CD4-positive, alpha-beta T cell (primary cell): ENCODE results near the gene WDR27. TPM values are rescaled to one million over a fixed set of nuclear protein-coding genes. Genes with fewer than 3 reads are reported as not detected.

Source experiments
- ATAC-seq: fragments of 200-7000 bp; cut with Tn5 transposase; one replicate; pipeline ENCODE4 v1.10.0; 2022; ENCODE audit warnings: mild to moderate bottlenecking; ENCODE audit not compliant: poor library complexity
- CTCF ChIA-PET: fragments of 350-600 bp; sonication (Branson Sonifier 250); formaldehyde crosslinking; loops from one replicate; lab custom pipeline; 2021; ENCODE audit warnings: antibody characterized with exemption, inconsistent platforms; lab: Charles Lee
- POLR2A ChIA-PET: fragments of 350-600 bp; sonication (Branson Sonifier 250); formaldehyde crosslinking; loops from one replicate; lab custom pipeline; 2021; ENCODE audit warnings: antibody characterized with exemption, inconsistent platforms; lab: Charles Lee
- DNase-seq, 14 experiments: peaks; one replicate each; pipeline ENCODE4 v3.0.0-alpha.2; 2013 to 2020; ENCODE audit warnings: mixed read lengths in 2 of 14
- H3K27ac ChIP-seq, 2 donors: one replicate each; pipeline versions ENCODE4 v1.5.1 to v1.7.0; 2013; ENCODE audit warnings: low read length in 2 of 2, low read depth in 1 of 2, mild to moderate bottlenecking in 1 of 2
- H3K27me3 ChIP-seq, 2 experiments: 1 replicate in 1 of 2; 2 replicates in 1 of 2; pipeline versions ENCODE4 v1.6.1 to v1.7.0; 2013; ENCODE audit warnings: low read length in 2 of 2, control low read depth in 1 of 2, mild to moderate bottlenecking in 1 of 2, moderate library complexity in 1 of 2; ENCODE audit not compliant: insufficient read depth in 2 of 2, control insufficient read depth in 1 of 2
- H3K36me3 ChIP-seq: one replicate; pipeline ENCODE4 v1.6.1; 2013; ENCODE audit warnings: low read length, control low read depth; ENCODE audit not compliant: insufficient read depth
- H3K4me1 ChIP-seq: one replicate; pipeline ENCODE4 v1.6.1; 2013; ENCODE audit warnings: low read length, control low read depth; ENCODE audit not compliant: insufficient read depth
- H3K4me3 ChIP-seq: one replicate; pipeline ENCODE4 v1.5.1; 2013; ENCODE audit warnings: mild to moderate bottlenecking, low read length, moderate library complexity
- H3K9me3 ChIP-seq, 2 experiments: 1 replicate in 1 of 2; 2 replicates in 1 of 2; pipeline versions ENCODE4 v1.6.1 to v1.7.0; 2013; ENCODE audit warnings: low read length in 2 of 2, mild to moderate bottlenecking in 2 of 2, control low read depth in 1 of 2, moderate library complexity in 1 of 2; ENCODE audit not compliant: control insufficient read depth in 1 of 2, insufficient read depth in 1 of 2
- H3K27ac Mint-ChIP-seq: one replicate; pipeline ENCODE4 v1.8.0; 2020; ENCODE audit warnings: mixed read lengths
- H3K27me3 Mint-ChIP-seq: one replicate; pipeline ENCODE4 v1.8.0; 2021; ENCODE audit warnings: mixed read lengths
- H3K36me3 Mint-ChIP-seq: one replicate; pipeline ENCODE4 v1.8.0; 2021; ENCODE audit warnings: low read depth, mixed read lengths
- H3K4me1 Mint-ChIP-seq: one replicate; pipeline ENCODE4 v1.8.0; 2021; ENCODE audit warnings: low read depth, mixed read lengths
- H3K4me3 Mint-ChIP-seq: one replicate; pipeline ENCODE4 v1.8.0; 2020; ENCODE audit warnings: mild to moderate bottlenecking, mixed read lengths
- H3K9me3 Mint-ChIP-seq: one replicate; pipeline ENCODE4 v1.8.0; 2020; ENCODE audit warnings: mixed read lengths
- CTCF ChIP-seq: fragments of 200-600 bp; IDR thresholded peaks from one replicate; pipeline ENCODE4 v1.8.0; 2022; ENCODE audit warnings: antibody characterized with exemption, mild to moderate bottlenecking
- intact Hi-C, 2 experiments: fragments of 100-400 bp; cut with DNase I in 1 of 2; cut with micrococcal nuclease in 1 of 2; formaldehyde crosslinking; loops; one replicate each; pipeline versions ENCODE4 v1.15.1 to v1.9.0; 2023 to 2025; cut with DNase I, micrococcal nuclease
- total RNA-seq, 174 experiments: library from RNA in 2 of 174; stranded (reverse) in 2 of 174; gene quantifications; one replicate each; pipeline ENCODE4 v1.2.3 and lab custom pipeline; 2021 to 2026

Gene WDR27
- total RNA-seq, 2 experiments from 2014 or later = 22.0 to 23.5 TPM

DNA sequence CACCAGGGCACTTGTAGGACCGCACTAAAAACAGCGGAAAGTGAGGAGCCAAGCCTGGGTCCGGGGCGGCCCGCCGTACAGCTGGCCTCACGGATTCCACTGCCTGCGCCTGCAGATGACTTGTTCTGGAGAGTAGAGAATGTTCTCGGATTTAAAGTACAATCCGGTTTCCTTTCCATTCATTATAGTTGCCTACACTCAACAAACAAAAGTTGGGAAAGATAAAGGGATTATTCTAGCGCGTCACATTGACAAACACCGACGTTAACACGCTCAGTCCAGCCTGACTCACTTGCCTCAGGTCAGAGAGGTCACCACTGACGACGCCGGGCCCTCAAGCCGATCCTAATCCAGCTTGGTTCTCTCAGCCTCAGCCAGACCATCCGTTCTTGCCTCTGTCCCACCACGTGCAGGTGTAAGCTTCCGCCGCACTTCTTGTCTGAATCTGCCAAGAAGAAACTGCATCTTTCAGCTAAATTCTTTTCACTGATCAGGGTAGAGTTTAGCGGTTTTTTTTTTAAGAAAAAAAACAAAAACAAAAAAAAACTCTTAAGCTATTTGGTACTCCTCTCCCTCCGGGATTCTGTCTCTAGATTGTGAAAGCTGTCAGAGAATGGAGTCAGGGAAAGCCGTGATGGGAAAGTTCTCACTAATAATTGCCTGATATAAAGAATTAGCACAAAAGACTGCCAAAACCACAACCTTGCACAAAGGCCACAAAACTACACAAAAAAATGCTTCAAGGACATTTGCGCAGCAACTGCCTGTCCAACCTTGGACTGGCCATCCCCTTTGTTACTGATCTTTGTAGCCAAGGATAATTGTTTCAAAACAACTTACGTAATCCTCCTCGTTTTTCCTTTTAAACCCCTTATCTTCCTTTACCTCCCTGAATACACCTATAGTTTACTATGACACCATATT lies 23.6 kb upstream of the WDR27 start:
- H3K36me3 ChIP-seq = no peaks in the 10 kb centered on the region
- DNase-seq (peak in 5 of 14 experiments; percentile 2 to 60 (median 19)), ATAC-seq (no peak)
- Mint-ChIP-seq H3K27ac (peak overlapping the region; percentile 92), H3K36me3 (peaks cover 24% of the 10 kb centered on the region), H3K4me1 (peaks cover 41% of the 10 kb centered on the region), H3K4me3 (peak overlapping the region; percentile 90), H3K27me3 (no peaks in the 10 kb centered on the region), H3K9me3 (no peaks in the 10 kb centered on the region)
- intact Hi-C loops = loop anchor here in 1 of 2 experiments (10.0 kb wide), 1 partner anchor 829 kb away; the partner anchor contains the start of genes PSMB1 and TBP
- no peaks in the 10 kb centered on the region for H3K27me3 ChIP-seq
- POLR2A ChIA-PET = interaction anchor here (0.7 to 13.2 kb wide), 11 partner anchors 10 to 859 kb away, joined by 3 to 230 read pairs (median 6); partner anchors contain the start of genes C6orf120, DYNLT2, ERMARD and PDCD2
- CTCF ChIA-PET = interaction anchor here (0.7 to 1.1 kb wide), 2 partner anchors 64 to 65 kb away, joined by 3 read pairs; no protein-coding TSS in a partner anchor
- peak overlapping the region; percentile 18 to 35 for H3K27ac ChIP-seq
- H3K4me3 ChIP-seq = peak overlapping the region; percentile 64
- TF ChIP-seq CTCF = no peak
- H3K4me1 ChIP-seq = peaks cover 15% of the 10 kb centered on the region
- H3K9me3 ChIP-seq = no peaks in the 10 kb centered on the region

- peak within 1 kb of the TSS; percentile 66 to 81 for H3K27ac ChIP-seq
- ChIA-PET POLR2A (interaction anchor here (0.7 to 13.2 kb wide), 11 partner anchors 11 to 860 kb away, joined by 3 to 230 read pairs (median 6); partner anchors contain the start of genes C6orf120, DYNLT2, ERMARD and PDCD2), CTCF (interaction anchor here (0.7 kb wide), 2 partner anchors 25 to 65 kb away, joined by 3 read pairs; no protein-coding TSS in a partner anchor)
- no peaks in the 10 kb centered on the region for H3K27me3 Mint-ChIP-seq
- H3K4me3 ChIP-seq = peak within 1 kb of the TSS; percentile 79
- no peak for TF ChIP-seq CTCF
- no peaks in the 10 kb centered on the region for H3K27me3 ChIP-seq
- peaks cover 48% of the 10 kb centered on the region for H3K4me1 Mint-ChIP-seq
- peak within 1 kb of the TSS; percentile 90 for H3K4me3 Mint-ChIP-seq
- peaks cover 15% of the 10 kb centered on the region for H3K4me1 ChIP-seq
- peak; percentile 45 to 81 (median 66) for DNase-seq
- intact Hi-C loops = loop anchor here (1.0 to 10.0 kb wide), 2 partner anchors 27 to 830 kb away; partner anchors contain the start of genes DYNLT2 (in 1 of the 2), ERMARD (in 1 of the 2), PSMB1 (in 1 of the 2) and TBP (in 1 of the 2)
- ATAC-seq = peak; percentile 48
- H3K27ac Mint-ChIP-seq = peak within 1 kb of the TSS; percentile 94
- H3K9me3 Mint-ChIP-seq = no peaks in the 10 kb centered on the region
- no peaks in the 10 kb centered on the region for H3K9me3 ChIP-seq
- peaks cover 29% of the 10 kb centered on the region for H3K36me3 Mint-ChIP-seq
- no peaks in the 10 kb centered on the region for H3K36me3 ChIP-seq
Measured at GRCh38 chr6:169724494-169725124, 22.8 kb upstream of the WDR27 start, which contains the start of gene PHF10. PHF10 (minus strand) TSS chr6:169724500; CDS start chr6:169723931, 569 bp downstream.
